ENCODE data around the gene MYD88.

Gene MYD88

GRCh38 chr3:38138349-38139190 lies at the start of gene MYD88:
MYD88 (plus strand) TSS chr3:38138661; CDS start chr3:38138701, 40 bp downstream.
- DNase-seq, result peak; percentile 89

GRCh38 chr3:38089163-38089562 lies 49.3 kb upstream of the MYD88 start:
- DNase-seq, result no peak

- no peak for DNase-seq
Observed at GRCh38 chr3:38090453-38090852, 48.0 kb upstream of the MYD88 start.

- no peak for DNase-seq
Observed at GRCh38 chr3:38094999-38095398, 43.5 kb upstream of the MYD88 start.

GRCh38 chr3:38095669-38096483 lies 42.6 kb upstream of the MYD88 start:
- DNase-seq, result no peak

- DNase-seq, result no peak
Observed at GRCh38 chr3:38097446-38098375, 40.8 kb upstream of the MYD88 start.

- DNase-seq, result no peak
Observed at GRCh38 chr3:38098376-38098723, 40.1 kb upstream of the MYD88 start.

GRCh38 chr3:38099518-38099917 lies 38.9 kb upstream of the MYD88 start:
- DNase-seq, result no peak

- no peak for DNase-seq
Observed at GRCh38 chr3:38100498-38100897, 38.0 kb upstream of the MYD88 start.

- no peak for DNase-seq
Observed at GRCh38 chr3:38101811-38102443, 36.5 kb upstream of the MYD88 start.

GRCh38 chr3:38102444-38102814 lies 36.0 kb upstream of the MYD88 start:
- DNase-seq, result no peak

GRCh38 chr3:38105525-38105924 lies 32.9 kb upstream of the MYD88 start:
- no peak for DNase-seq

- DNase-seq, result no peak
Observed at GRCh38 chr3:38107911-38108648, 30.4 kb upstream of the MYD88 start.

GRCh38 chr3:38108649-38109579 lies 29.5 kb upstream of the MYD88 start:
- DNase-seq, result no peak

GRCh38 chr3:38109580-38110313 lies 28.7 kb upstream of the MYD88 start:
- DNase-seq, result no peak

- no peak for DNase-seq
Observed at GRCh38 chr3:38110314-38111050, 28.0 kb upstream of the MYD88 start.

GRCh38 chr3:38111201-38111600 lies 27.3 kb upstream of the MYD88 start:
- DNase-seq, result no peak

GRCh38 chr3:38111696-38112377 lies 26.6 kb upstream of the MYD88 start:
- DNase-seq, result no peak

GRCh38 chr3:38112378-38112761 lies 26.1 kb upstream of the MYD88 start:
- DNase-seq, result no peak
